ENCODE measurements around the gene TTC23.
"Not testable (repeated sequence)": the region's sequence is repeated elsewhere in the genome, so short reads cannot be mapped to it uniquely, and the experiment has no call there.

Gene TTC23

DNA sequence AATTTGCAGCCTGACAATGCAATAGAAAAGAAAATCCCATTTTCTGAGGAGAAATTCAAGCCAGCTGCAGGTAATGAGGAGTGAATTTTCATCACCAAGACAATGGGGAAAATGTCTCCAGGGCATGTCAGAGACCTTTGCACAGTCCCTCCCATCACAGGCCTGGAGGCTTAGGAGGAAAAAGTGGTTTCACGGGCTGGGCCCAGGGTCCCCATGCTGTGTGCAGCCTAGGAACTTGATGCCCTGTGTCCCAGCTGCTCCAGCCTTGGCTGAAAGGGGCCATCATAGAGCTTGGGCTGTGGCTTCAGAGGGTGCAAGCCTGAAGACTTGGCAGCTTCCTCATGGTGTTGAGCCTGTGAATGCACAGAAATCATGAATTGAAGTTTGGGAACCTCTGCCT, 57.2 kb downstream of the TTC23 start:
- DNase-seq, result not testable (repeated sequence)

DNA sequence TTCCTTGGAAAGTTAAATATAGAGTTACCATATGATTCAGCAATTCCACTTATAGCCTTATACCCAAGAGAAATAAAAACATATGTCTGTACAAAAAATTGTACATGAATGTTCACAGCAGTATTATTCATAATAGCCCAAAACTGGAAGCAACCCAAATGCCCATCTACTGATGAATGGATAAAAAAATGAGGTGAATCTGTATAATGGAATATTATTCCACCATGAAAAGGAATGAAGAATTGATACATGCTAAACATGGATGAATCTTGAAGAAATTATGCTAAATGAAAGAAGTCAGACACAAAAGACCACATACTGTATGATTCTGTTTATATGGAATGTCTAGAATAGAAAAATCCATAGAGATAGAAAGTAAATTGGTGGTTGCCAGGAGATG, 61.4 kb downstream of the TTC23 start:
- DNase-seq, result no peak

GRCh38 chr15:99185414-99186130, 63.8 kb downstream of the TTC23 start:
- DNase-seq, result no peak

- DNase-seq, result no peak
Observed at GRCh38 chr15:99182791-99183190, 66.6 kb downstream of the TTC23 start.

GRCh38 chr15:99181545-99181971, 67.8 kb downstream of the TTC23 start:
- DNase-seq, result no peak

- DNase-seq, result no peak
Observed at GRCh38 chr15:99180964-99181306, 68.4 kb downstream of the TTC23 start.

GRCh38 chr15:99180086-99180963, 69.1 kb downstream of the TTC23 start:
- DNase-seq, result no peak

DNA sequence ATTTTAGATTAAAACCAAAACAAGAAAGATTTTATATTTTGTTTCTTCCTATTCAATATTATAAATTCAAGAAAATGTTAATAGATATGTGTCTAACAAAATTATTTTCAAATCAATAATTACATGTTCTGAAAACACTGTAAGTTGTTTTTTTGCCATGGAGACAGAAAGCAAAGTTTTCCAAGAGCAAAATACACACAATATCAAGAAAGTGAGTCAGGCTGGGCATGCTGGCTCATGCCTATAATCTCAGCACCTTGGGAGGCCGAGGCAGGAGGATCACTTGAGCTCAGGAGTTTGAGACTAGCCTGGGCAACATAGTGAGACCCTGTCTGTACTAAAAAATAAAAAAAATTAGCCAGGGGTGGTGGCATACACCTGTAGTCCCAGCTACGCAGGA, 71.7 kb downstream of the TTC23 start:
- no peak for DNase-seq

- no peak for DNase-seq
Observed at GRCh38 chr15:99176757-99177156, 72.6 kb downstream of the TTC23 start.

DNA sequence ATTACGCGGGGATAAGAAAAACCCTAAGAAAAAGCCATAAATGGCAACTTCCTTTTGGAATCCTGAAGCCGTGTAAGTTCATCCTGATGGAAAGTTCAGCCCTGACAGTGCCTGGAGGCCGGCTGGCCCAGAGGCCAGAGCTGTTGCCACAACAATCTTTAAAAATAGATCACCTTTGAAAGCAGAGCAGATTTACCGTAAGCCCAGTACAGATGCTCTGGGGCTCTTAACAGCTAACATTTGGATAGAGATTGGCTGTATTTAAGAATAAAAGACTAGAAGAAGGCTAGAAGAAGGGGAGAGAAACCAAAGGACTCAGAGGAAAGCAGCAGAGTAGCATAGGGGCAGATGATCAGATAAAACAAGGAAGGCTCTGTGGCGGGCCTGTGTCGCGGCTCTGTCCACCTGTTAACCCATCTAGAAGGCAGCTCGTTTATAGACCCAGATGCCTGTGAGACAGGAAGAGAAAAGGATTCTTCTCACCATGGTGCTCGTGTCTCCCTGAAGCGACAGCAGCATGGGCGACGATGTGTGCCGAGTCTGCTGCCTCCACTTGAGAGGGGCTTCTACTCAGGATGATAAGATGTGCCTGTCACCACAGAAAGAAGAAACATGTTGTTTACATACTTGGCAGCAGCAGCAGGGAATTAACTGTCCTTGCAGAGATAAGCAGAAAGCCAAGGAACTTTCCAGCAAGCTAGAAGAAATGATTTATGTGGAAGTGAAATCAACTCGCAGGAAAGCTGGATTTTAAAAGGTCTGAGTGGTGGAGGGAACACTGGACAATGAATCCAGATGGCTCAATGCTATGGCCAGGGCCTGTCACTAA, 74.6 kb downstream of the TTC23 start:
- no peak for DNase-seq

DNA sequence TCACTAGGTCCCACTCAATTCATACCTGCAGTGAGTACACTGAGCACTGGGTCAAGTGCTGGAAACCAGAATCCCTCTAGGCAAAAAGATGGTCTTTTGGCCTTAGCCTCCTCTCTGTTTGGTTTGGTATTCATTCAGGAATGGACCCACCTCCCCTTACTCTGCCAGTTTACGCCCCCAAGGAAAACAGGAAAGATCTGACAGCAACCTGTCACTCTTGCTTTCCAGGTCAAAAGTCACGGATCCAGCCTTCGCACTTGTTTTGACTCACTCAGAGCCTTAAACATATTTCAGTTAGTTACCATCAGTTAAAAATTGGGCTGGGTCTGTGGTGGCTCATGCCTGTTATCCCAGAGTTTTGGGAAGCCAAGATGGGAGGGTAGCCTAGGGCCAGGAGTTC, 76.4 kb downstream of the TTC23 start:
- no peak for DNase-seq

DNA sequence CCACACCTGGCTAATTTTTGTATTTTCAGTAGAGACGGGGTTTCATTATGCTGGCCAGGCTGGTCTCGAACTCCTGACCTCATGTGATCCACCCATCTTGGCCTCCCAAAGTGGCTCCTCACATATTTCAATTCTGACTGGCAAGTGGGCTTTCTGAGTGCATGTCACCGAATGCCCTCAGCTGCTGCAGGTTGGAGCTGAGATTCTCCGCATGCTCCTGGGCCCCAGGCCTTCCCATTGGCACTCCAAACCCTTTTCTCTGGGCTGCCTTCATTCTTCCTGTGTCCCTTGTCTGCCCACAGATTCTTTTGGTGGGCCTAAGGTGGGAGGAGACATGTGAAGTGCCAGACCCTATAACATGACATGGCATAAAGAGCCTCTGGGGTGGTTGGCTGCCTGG, 77.2 kb downstream of the TTC23 start:
- DNase-seq, result no peak

DNA sequence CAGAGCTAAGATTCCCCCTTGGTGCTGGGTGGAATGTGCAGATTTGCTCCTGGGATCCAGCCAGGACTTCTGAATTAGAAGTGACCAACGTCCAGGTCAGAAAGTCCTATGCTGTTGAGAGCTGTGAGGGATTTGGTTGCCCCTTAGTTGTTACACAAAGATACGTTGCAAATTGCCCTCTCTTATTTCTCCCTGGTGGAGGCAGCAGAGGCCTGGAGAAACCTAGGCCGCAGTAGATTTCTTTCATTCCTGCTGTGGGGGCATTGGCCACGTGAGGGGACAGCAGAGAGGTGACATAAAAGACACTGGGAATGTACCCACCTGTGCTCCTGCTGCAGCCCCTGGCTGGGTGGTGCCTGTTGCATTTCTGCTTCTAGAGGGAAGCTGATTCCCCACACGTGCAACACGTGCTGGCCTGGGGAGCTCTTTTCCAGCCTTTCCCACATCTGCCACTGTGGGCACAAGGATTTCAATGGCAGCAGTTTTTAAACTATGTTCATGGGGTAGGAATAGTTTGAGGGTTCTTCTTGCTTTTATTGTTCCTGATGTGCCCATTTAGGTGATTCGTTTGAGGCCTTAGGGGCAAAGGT, 78.8 kb downstream of the TTC23 start:
- DNase-seq, result no peak

GRCh38 chr15:99169769-99170311, 79.5 kb downstream of the TTC23 start:
- no peak for DNase-seq

DNA sequence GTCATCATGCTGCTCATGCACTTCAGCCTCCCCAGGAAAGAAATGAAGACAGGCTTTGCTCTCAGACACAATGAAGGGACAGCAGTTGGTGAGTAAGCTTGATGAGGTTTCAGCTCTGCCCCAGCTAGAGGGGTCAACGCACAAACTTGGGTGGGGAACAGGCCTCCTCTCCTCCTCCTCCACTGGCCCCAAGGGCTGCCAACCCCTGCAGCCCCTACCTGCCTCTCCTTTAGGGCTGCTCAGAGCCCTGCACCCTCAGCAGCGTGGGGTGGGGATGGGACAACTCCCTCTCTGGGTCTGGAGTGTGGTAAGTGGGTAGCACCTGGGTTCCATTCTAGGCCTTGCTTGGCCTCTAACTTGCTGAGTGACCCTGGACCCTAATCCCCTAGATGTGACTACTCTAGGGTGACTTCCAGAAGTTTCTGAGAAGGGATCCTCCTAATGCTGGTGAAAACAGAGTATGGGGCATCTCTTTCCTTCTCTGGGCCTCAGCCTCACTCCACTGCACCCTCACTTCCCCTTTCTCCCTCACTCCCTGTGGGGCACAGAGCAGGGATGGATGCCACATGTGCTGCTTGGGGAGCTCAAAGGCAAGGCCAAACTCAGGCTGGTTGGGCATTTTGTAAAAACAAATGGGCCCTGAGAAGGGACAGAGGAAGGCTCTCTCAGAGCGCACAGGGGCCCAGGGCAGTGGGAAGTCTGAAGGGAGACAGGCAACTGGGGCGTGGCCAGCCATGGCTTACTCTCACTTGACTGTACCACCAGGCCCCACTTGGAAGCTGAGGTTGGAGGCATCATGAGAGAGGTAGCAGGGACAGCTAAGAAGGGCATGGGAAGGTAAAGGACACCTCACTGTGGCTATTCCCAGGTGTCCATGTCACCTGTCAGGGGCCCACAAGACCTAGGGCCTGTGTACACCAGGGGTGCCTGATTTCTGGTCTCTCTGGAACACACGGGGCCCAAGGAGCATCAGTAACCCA, 80.5 kb downstream of the TTC23 start:
- DNase-seq, result no peak

DNA sequence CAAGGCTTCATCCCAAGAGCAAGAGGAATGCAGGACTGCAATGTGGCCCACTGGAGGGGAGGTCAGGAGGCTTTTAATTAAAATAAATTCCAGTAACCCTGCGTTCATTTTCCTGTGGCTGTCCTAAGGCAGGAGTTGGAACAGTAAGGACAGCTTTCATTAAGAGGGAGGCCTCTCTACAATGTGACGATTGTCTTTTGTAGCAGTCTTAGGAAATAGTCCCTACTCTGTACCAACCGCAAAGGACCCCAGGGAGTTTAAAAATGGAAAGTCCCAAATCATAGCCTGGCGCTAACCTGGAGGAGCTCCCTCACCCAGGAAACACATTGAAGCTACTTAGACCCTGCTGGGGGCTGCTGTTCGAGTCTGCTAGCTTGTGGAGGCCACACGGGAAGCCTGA, 81.7 kb downstream of the TTC23 start:
- no peak for DNase-seq

DNA sequence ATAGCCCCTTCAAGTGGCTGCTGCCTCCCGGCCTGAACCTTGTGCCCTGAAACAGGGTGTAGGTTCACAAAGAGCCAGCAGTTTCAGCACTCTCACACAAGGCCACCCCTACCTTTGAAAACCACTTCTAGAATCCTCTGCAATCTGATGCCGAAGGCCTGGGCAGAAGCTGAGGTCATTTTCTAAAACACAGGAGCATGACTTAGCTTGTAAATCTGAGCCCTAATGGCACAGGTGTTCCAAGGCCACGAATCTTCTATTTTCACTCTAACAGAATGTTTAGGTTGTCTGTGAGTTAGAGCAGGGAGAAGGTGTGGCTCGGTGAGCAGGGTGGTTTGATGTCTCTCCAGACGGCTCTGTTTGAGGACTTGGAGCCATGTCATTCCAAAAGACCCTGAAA, 82.2 kb downstream of the TTC23 start:
- DNase-seq, result no peak

GRCh38 chr15:99165956-99166689, 83.3 kb downstream of the TTC23 start:
- no peak for DNase-seq

GRCh38 chr15:99165020-99165790, 84.2 kb downstream of the TTC23 start:
- no peak for DNase-seq

GRCh38 chr15:99164119-99164518, 85.3 kb downstream of the TTC23 start:
- DNase-seq, result no peak
